Calu3 (cell line): ENCODE results near the gene BTK. TPM values are rescaled to one million over a fixed set of nuclear protein-coding genes. Genes with fewer than 3 reads are reported as not detected.

ENCODE experiments used
- BruUV-seq: library from RNA; stranded (reverse); fragments of 400-500 nt; replicated peaks from 2 replicates; lab custom pipeline; 2021; lab: Mats Ljungman, UMichigan
- CTCF ChIA-PET: fragments of 300-600 bp; sonication (Branson Sonifier 250); formaldehyde crosslinking; loops from one replicate; lab custom pipeline; 2022; ENCODE audit warnings: antibody characterized with exemption; lab: Charles Lee
- DNase-seq: peaks from one replicate; pipeline ENCODE4 v3.0.0; 2022
- H3K27ac Mint-ChIP-seq: one replicate; pipeline ENCODE4 v1.8.0; 2022; ENCODE audit warnings: mixed read lengths; ENCODE audit not compliant: unreplicated experiment
- H3K27me3 Mint-ChIP-seq: one replicate; pipeline ENCODE4 v1.8.0; 2022; ENCODE audit warnings: mixed read lengths; ENCODE audit not compliant: unreplicated experiment
- H3K36me3 Mint-ChIP-seq: one replicate; pipeline ENCODE4 v1.8.0; 2022; ENCODE audit warnings: mild to moderate bottlenecking, moderate library complexity, mixed read lengths; ENCODE audit not compliant: insufficient read depth, unreplicated experiment
- H3K4me1 Mint-ChIP-seq: one replicate; pipeline ENCODE4 v1.8.0; 2022; ENCODE audit warnings: mild to moderate bottlenecking, low read depth, mixed read lengths; ENCODE audit not compliant: unreplicated experiment
- H3K4me3 Mint-ChIP-seq: one replicate; pipeline ENCODE4 v1.8.0; 2022; ENCODE audit warnings: mild to moderate bottlenecking, low read depth, moderate library complexity, mixed read lengths; ENCODE audit not compliant: unreplicated experiment
- H3K9me3 Mint-ChIP-seq: one replicate; pipeline ENCODE4 v1.8.0; 2022; ENCODE audit warnings: low read depth, mixed read lengths; ENCODE audit not compliant: unreplicated experiment
- intact Hi-C: fragments of 100-400 bp; cut with micrococcal nuclease; formaldehyde crosslinking; loops from one replicate; pipeline ENCODE4 v1.10.0; 2022; ENCODE audit not compliant: unreplicated experiment
- total RNA-seq: library from RNA; stranded (reverse); gene quantifications from 2 replicates; pipeline ENCODE4 v1.2.3, GENCODE V29; 2022
- TF ChIP-seq, protein P1 (sequence below): fragments of 200-600 bp; IDR thresholded peaks from one replicate; pipeline ENCODE4 v1.8.0; 2022; ENCODE audit warnings: antibody characterized with exemption; ENCODE audit not compliant: unreplicated experiment

The BTK gene
- total RNA-seq, 1 experiment from 2014 or later, result not detected

DNA sequence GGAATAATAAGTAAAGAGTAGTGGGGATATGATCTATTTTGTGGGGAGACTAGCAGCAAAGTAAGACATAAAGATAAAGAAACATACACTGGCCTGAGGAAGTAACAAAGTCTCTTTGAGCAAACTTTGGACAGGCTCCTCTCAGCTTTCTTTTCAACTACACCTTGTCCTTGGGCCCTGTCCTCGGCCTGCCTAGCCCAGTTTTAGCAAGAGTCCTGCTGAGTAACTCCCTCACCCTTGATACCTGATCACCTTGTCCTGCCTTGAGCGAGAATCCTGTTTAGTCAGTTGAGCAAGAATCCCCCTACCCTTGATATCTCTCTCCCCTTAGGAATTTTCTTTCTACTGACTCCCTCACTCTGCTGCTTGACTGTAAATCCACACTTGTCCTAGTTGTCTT is 33.5 kb upstream of the BTK start:
- CTCF ChIA-PET, result interaction anchor here (0.7 kb wide), 1 partner anchor 9 kb away, joined by 6 read pairs; no protein-coding TSS in a partner anchor
- Mint-ChIP-seq H3K4me3 (no peak overlapping the region), H3K4me1 (peaks cover 8% of the 10 kb centered on the region), H3K27ac (no peak overlapping the region), H3K36me3 (peaks cover 9% of the 10 kb centered on the region), H3K9me3 (no peaks in the 10 kb centered on the region), H3K27me3 (peaks cover 21% of the 10 kb centered on the region)
- intact Hi-C loops, result loop anchor here (10.0 kb wide), 1 partner anchor 175 kb away; no protein-coding TSS in a partner anchor
- no peak for DNase-seq
- TSS peak; percentile 28 for BruUV-seq
- TF ChIP-seq, protein P1, sequence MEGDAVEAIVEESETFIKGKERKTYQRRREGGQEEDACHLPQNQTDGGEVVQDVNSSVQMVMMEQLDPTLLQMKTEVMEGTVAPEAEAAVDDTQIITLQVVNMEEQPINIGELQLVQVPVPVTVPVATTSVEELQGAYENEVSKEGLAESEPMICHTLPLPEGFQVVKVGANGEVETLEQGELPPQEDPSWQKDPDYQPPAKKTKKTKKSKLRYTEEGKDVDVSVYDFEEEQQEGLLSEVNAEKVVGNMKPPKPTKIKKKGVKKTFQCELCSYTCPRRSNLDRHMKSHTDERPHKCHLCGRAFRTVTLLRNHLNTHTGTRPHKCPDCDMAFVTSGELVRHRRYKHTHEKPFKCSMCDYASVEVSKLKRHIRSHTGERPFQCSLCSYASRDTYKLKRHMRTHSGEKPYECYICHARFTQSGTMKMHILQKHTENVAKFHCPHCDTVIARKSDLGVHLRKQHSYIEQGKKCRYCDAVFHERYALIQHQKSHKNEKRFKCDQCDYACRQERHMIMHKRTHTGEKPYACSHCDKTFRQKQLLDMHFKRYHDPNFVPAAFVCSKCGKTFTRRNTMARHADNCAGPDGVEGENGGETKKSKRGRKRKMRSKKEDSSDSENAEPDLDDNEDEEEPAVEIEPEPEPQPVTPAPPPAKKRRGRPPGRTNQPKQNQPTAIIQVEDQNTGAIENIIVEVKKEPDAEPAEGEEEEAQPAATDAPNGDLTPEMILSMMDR, result no peak

DNA sequence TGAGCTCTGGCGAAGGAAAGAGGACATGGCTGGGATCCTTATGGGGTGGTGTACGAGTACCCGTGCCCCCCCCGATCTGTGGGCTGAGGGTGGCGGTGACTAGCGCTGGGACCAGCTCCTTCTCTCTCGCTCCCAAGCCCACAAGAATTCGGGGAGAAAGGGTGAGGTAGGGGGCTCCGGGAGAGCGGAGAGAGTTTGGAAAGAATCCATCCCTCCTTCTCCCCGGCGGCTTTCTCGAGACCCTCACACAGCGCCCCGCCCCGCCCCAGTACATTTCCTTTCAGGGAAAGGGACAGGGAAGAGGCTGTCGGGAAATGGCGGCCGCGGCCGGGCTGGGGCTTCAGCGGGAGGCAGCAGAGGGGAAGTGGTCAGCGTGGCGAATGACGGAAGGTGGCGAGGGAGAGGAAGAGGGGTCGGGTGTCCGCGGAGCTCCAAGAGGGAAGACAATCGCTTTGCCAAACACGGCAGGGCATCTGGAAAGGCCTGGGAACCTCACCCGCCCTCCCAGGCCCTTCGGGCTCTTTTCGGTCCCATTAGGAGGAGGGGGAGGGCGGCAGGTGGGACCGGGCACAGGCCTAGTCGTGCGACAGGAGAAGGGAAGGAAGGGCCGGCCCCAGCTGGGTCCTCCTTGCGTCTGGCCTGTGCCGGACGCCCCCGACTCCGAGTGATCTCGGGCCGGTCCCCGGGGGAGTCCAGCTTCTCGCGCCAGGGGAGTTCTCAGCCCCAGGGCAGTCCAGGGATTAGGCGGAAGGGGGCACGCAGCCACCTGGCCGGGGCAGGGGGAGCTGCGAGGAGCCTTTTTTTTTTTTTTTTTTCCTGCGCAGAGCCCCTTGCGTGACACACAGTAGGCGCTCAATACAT is 32.2 kb upstream of the BTK start:
- Mint-ChIP-seq H3K27me3 (peaks cover 21% of the 10 kb centered on the region), H3K27ac (peak overlapping the region; percentile 93), H3K36me3 (peaks cover 10% of the 10 kb centered on the region), H3K4me3 (peak overlapping the region; percentile 76), H3K9me3 (no peaks in the 10 kb centered on the region), H3K4me1 (peaks cover 8% of the 10 kb centered on the region)
- no TSS peak for BruUV-seq
- CTCF ChIA-PET, result interaction anchor here (0.7 kb wide), 1 partner anchor 12 kb away, joined by 3 read pairs; no protein-coding TSS in a partner anchor
- peak; percentile 23 for DNase-seq
- TF ChIP-seq, protein P1, result no peak
- intact Hi-C loops, result loop anchor here (10.0 kb wide), 1 partner anchor 177 kb away; no protein-coding TSS in a partner anchor

DNA sequence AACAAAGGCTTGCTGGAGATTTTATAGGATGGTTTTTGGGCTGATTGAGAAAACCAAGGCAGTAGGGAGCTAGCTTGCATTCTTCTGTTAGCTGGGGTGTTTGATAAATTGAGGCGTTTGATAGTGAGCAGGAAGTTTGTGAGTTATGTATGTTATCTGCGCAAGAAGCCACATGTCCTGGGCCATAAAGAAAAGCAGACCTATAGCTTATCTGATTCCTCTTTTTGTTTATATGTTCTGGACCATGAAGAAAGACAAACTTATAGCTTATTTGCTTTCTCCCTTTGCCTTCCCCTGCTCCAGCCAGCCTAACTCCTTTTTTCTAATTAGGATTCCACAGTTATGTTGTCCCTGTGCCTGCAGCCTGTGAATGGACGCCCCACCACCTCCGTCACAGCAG is 31.2 kb upstream of the BTK start:
- Mint-ChIP-seq H3K4me1 (peaks cover 18% of the 10 kb centered on the region), H3K27me3 (peaks cover 21% of the 10 kb centered on the region), H3K9me3 (no peaks in the 10 kb centered on the region), H3K27ac (no peak overlapping the region), H3K36me3 (peaks cover 20% of the 10 kb centered on the region), H3K4me3 (no peak overlapping the region)
- CTCF ChIA-PET, result no interaction called here
- BruUV-seq, result no TSS peak
- intact Hi-C loops, result loop anchor here (10.0 kb wide), 1 partner anchor 178 kb away; no protein-coding TSS in a partner anchor
- no peak for DNase-seq
- TF ChIP-seq, protein P1, result no peak

DNA sequence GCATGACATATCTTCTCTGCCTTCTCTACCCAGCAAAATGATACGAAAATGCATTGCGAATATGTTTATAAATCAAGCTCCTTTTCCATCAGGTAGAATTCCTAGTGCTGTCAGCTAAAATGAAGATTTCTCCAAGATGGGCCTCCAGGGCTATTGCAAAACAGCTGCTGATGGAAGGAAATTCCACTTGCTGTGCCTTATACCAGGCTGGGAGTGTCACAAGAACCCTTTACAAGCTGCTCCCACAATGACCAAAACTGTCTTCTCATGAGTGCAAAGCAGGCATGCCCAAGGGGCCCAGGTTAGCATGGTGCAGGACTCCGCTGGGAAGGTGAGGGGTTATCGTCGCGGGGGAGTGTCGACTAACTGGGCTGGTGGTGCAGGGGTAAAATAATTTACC is 30.7 kb upstream of the BTK start:
- Mint-ChIP-seq H3K27me3 (peaks cover 21% of the 10 kb centered on the region), H3K36me3 (peaks cover 20% of the 10 kb centered on the region), H3K27ac (no peak overlapping the region), H3K4me3 (no peak overlapping the region), H3K9me3 (no peaks in the 10 kb centered on the region), H3K4me1 (peaks cover 18% of the 10 kb centered on the region)
- no TSS peak for BruUV-seq
- intact Hi-C loops, result loop anchor here (10.0 kb wide), 1 partner anchor 178 kb away; no protein-coding TSS in a partner anchor
- CTCF ChIA-PET, result no interaction called here
- no peak for DNase-seq
- TF ChIP-seq, protein P1, result no peak
